A549 (cell line): ENCODE results near the gene DCBLD2. TPM values are rescaled to one million over a fixed set of nuclear protein-coding genes. Genes with fewer than 3 reads are reported as not detected.

Experiments used
- ATAC-seq, 2 experiments: fragments of 200-7000 bp in 1 of 2; fragments of >200 bp in 1 of 2; cut with Nextera tagmentation in 1 of 2; cut with Tn5 transposase in 1 of 2; 3 replicates each; pipeline versions ENCODE4 v1.8.0 to v1.9.1; 2018 to 2020; ENCODE audit warnings: mild to moderate bottlenecking in 1 of 2, moderate library complexity in 1 of 2
- CTCF ChIA-PET: fragments of 300-600 bp; sonication (Branson Sonifier 250); formaldehyde crosslinking; extraction: SDS; loops from one replicate; lab custom pipeline; 2021; ENCODE audit warnings: antibody characterized with exemption, inconsistent platforms; lab: Yijun Ruan, JAX
- POLR2A ChIA-PET: fragments of 350-600 bp; formaldehyde crosslinking; extraction: SDS; loops from one replicate; lab custom pipeline; 2021; ENCODE audit warnings: antibody characterized with exemption, inconsistent platforms; lab: Yijun Ruan, JAX
- DNase-seq, 2 experiments: peaks; one replicate each; pipeline versions ENCODE4 v3.0.0 to v3.0.0-alpha.2; 2011 to 2016; ENCODE audit warnings: low read depth in 1 of 2, low spot score in 1 of 2
- FAIRE-seq: peaks from 2 replicates; lab custom pipeline; 2011; peaks lifted over from hg19 to GRCh38; lab: Jason Lieb, UNC
- H3K27ac ChIP-seq, 2 experiments: fragments of >200 bp; sonication (Bioruptor Twin); formaldehyde crosslinking; 3 replicates each; pipeline ENCODE4 v1.5.1; 2016 to 2017
- H3K4me1 ChIP-seq: fragments of >200 bp; sonication (Bioruptor Twin); formaldehyde crosslinking; 3 replicates; pipeline ENCODE4 v1.6.1; 2016
- H3K4me2 ChIP-seq: fragments of >200 bp; sonication (Bioruptor Twin); formaldehyde crosslinking; 3 replicates; pipeline ENCODE4 v1.6.1; 2016
- H3K4me3 ChIP-seq: fragments of >200 bp; sonication (Bioruptor Twin); formaldehyde crosslinking; 3 replicates; pipeline ENCODE4 v1.5.1; 2016
- H3K9me3 ChIP-seq: fragments of >200 bp; sonication (Bioruptor Twin); formaldehyde crosslinking; 3 replicates; pipeline ENCODE4 v1.6.1; 2016
- BCL3 ChIP-seq: fragments of >200 bp; sonication (Bioruptor Twin); formaldehyde crosslinking; IDR thresholded peaks from 3 replicates; pipeline ENCODE4 v1.6.1; 2016
- BHLHE40 ChIP-seq: IDR thresholded peaks from 2 replicates; pipeline ENCODE4 v1.6.1; 2012; ENCODE audit warnings: low read depth, low read length, inconsistent platforms
- CEBPB ChIP-seq, 2 experiments: fragments of >200 bp in 1 of 2; sonication (Bioruptor Twin) in 1 of 2; formaldehyde crosslinking in 1 of 2; IDR thresholded peaks; 2 replicates each; pipeline ENCODE4 v1.6.1; 2012 to 2016
- EP300 ChIP-seq, 2 experiments: fragments of >200 bp; sonication (Bioruptor Twin); formaldehyde crosslinking; IDR thresholded peaks; 2 replicates in 1 of 2; 3 replicates in 1 of 2; pipeline ENCODE4 v1.6.1; 2016 to 2017
- FOSB ChIP-seq: fragments of 250-450 bp; sonication (Bioruptor Pico); IDR thresholded peaks from 2 replicates; pipeline ENCODE4 v1.5.0; 2020; ENCODE audit warnings: mild to moderate bottlenecking, moderate library complexity
- FOXS1 ChIP-seq: fragments of 250-450 bp; sonication (Bioruptor Pico); IDR thresholded peaks from 2 replicates; pipeline ENCODE4 v1.5.0; 2020; ENCODE audit warnings: mild to moderate bottlenecking, moderate library complexity
- GATA3 ChIP-seq: IDR thresholded peaks from 2 replicates; pipeline ENCODE4 v1.6.1; 2012; ENCODE audit warnings: borderline replicate concordance
- HEYL ChIP-seq: fragments of 250-450 bp; sonication (Bioruptor Pico); IDR thresholded peaks from 2 replicates; pipeline ENCODE4 v1.8.0; 2021; ENCODE audit warnings: mild to moderate bottlenecking, moderate library complexity
- HOXA7 ChIP-seq: fragments of 250-450 bp; sonication (Bioruptor Pico); IDR thresholded peaks from 2 replicates; pipeline ENCODE4 v1.5.0; 2020; ENCODE audit warnings: mild to moderate bottlenecking, moderate library complexity
- HOXB13 ChIP-seq: fragments of 250-450 bp; sonication (Bioruptor Pico); IDR thresholded peaks from 2 replicates; pipeline ENCODE4 v1.5.0; 2020; ENCODE audit warnings: low read depth, mild to moderate bottlenecking, moderate library complexity
- HOXB5 ChIP-seq: fragments of 250-450 bp; sonication (Bioruptor Pico); IDR thresholded peaks from 2 replicates; pipeline ENCODE4 v1.5.0; 2020; ENCODE audit warnings: mild to moderate bottlenecking, moderate library complexity
- JUN ChIP-seq, 2 experiments: fragments of >200 bp; sonication (Bioruptor Twin); formaldehyde crosslinking; IDR thresholded peaks; 2 replicates in 1 of 2; 3 replicates in 1 of 2; pipeline ENCODE4 v1.6.1; 2016 to 2017
- JUNB ChIP-seq: fragments of >200 bp; sonication (Bioruptor Twin); formaldehyde crosslinking; IDR thresholded peaks from 2 replicates; pipeline ENCODE4 v1.6.1; 2016
- KDM1A ChIP-seq: fragments of 200-600 bp; sonication (generic); IDR thresholded peaks from 2 replicates; pipeline ENCODE4 v1.6.1; 2016; ENCODE audit warnings: low read depth, mild to moderate bottlenecking
- KDM5A ChIP-seq: fragments of 200-600 bp; sonication (generic); IDR thresholded peaks from 2 replicates; pipeline ENCODE4 v1.6.1; 2016; ENCODE audit warnings: antibody characterized with exemption, mild to moderate bottlenecking
- MAFK ChIP-seq: fragments of 450-650 bp; IDR thresholded peaks from 2 replicates; pipeline ENCODE4 v1.6.1; 2014; ENCODE audit not compliant: partially characterized antibody
- MAX ChIP-seq: IDR thresholded peaks from 2 replicates; pipeline ENCODE4 v1.6.1; 2012
- MYC ChIP-seq: IDR thresholded peaks from 2 replicates; pipeline ENCODE4 v1.6.1; 2012; ENCODE audit warnings: mild to moderate bottlenecking, inconsistent platforms, low read length, improper control_type of control experiment, borderline replicate concordance
- NFE2L2 ChIP-seq: fragments of 150-350 bp; conservative IDR thresholded peaks from 2 replicates; pipeline ENCODE4 v1.6.1; 2014; ENCODE audit warnings: low read length
- NPAS2 ChIP-seq: fragments of 250-450 bp; sonication (Bioruptor Pico); IDR thresholded peaks from 2 replicates; pipeline ENCODE4 v1.8.0; 2022; ENCODE audit warnings: mild to moderate bottlenecking, moderate library complexity, borderline replicate concordance
- NR3C1 ChIP-seq: fragments of >200 bp; sonication (Bioruptor Twin); formaldehyde crosslinking; IDR thresholded peaks from 3 replicates; pipeline ENCODE4 v1.6.1; 2017
- PBX3 ChIP-seq: IDR thresholded peaks from 2 replicates; pipeline ENCODE4 v1.6.1; 2012
- POLR2AphosphoS2 ChIP-seq: conservative IDR thresholded peaks from 2 replicates; pipeline ENCODE4 v1.6.1; 2012; ENCODE audit warnings: low read length, improper control_type of control experiment, inconsistent platforms
- RNF2 ChIP-seq: fragments of 200-600 bp; sonication (generic); IDR thresholded peaks from 2 replicates; pipeline ENCODE4 v1.6.1; 2016; ENCODE audit warnings: low read depth, mild to moderate bottlenecking, antibody characterized with exemption, moderate library complexity, borderline replicate concordance
- SREBF2 ChIP-seq: fragments of 450-650 bp; IDR thresholded peaks from 2 replicates; pipeline ENCODE4 v1.6.1; 2014; ENCODE audit warnings: mild to moderate bottlenecking, moderate library complexity
- ZC3H11A ChIP-seq: fragments of 450-650 bp; IDR thresholded peaks from 2 replicates; pipeline ENCODE4 v1.6.1; 2014; ENCODE audit warnings: antibody characterized with exemption, mild to moderate bottlenecking
- ZSCAN20 ChIP-seq: fragments of 250-450 bp; sonication (Bioruptor Pico); IDR thresholded peaks from 2 replicates; pipeline ENCODE4 v1.8.0; 2022; ENCODE audit warnings: mild to moderate bottlenecking, moderate library complexity
- WGBS: methylation state at CpG from one replicate; pipeline ENCODE4 v1.1.6; 2017; ENCODE audit errors: missing lambda C conversion rate; 5-methylcytosine and 5-hydroxymethylcytosine counted together
- polyA plus RNA-seq, 4 experiments: library from polyadenylated mRNA; depleted of rRNA in 3 of 4; stranded (reverse); fragments of >200 nt; fragmentation: RNase III in 1 of 4; extraction: RNeasy Plus Mini Kit Qiagen cat#74134 plus additional on column Dnase treatment in 1 of 4; gene quantifications; 2 replicates in 3 of 4; 3 replicates in 1 of 4; pipeline ENCODE4 v1.2.3, GENCODE V29; 2011 to 2017

DCBLD2 gene
- polyA plus RNA-seq, 2 of the 4 experiments (the other 2 are of a cell fraction) = 266 to 623 TPM

GRCh38 chr3:98796334-98796733, 105.2 kb downstream of the DCBLD2 start:
- no peak for ATAC-seq
- WGBS = 75% methylated on average over 5 of the region's 5 CpGs
- CTCF ChIA-PET = no interaction called here
- TF ChIP-seq POLR2AphosphoS2 (no peak), HEYL (CRISPR knock-in tag) (no peak), JUN (IDR thresholded peaks at IDR 0.05) (no peak), GATA3 (no peak), FOSB (CRISPR knock-in tag) (no peak), KDM1A (no peak), ZC3H11A (no peak), JUNB (no peak), MYC (no peak), MAX (no peak)
- TF ChIP-seq, all 56 proteins: peak for 0
- 0 out of 3 replicates have a peak, but pooled peaks cover 5% of the 10 kb centered on the region for H3K4me1 ChIP-seq
- H3K27ac ChIP-seq = no peak overlapping the region
- FAIRE-seq (no peak), DNase-seq (no peak)
- no peak overlapping the region for H3K4me2 ChIP-seq
- POLR2A ChIA-PET = no interaction called here
- H3K9me3 ChIP-seq = no peaks in the 10 kb centered on the region
- no peak overlapping the region for H3K4me3 ChIP-seq

- no peaks in the 10 kb centered on the region for H3K9me3 ChIP-seq
- FAIRE-seq (no peak), ATAC-seq (no peak), DNase-seq (no peak)
- H3K27ac ChIP-seq = no peak overlapping the region
- POLR2A ChIA-PET = no interaction called here
- TF ChIP-seq HOXA7 (CRISPR knock-in tag) = no peak
- TF ChIP-seq BHLHE40 = no peak
- TF ChIP-seq FOXS1 (CRISPR knock-in tag) = no peak
- no peak for TF ChIP-seq EP300 (IDR thresholded peaks at IDR 0.05)
- no peak for TF ChIP-seq HOXB13 (CRISPR knock-in tag)
- no peak for TF ChIP-seq NR3C1
- TF ChIP-seq NPAS2 = no peak
- TF ChIP-seq HEYL (CRISPR knock-in tag) = no peak
- TF ChIP-seq SREBF2 = no peak
- TF ChIP-seq ZSCAN20 (CRISPR knock-in tag) = no peak
- no peak overlapping the region for H3K4me2 ChIP-seq
- H3K4me3 ChIP-seq = no peak overlapping the region
- WGBS = 66% methylated on average over 3 of the region's 3 CpGs
- H3K4me1 ChIP-seq = 0 out of 3 replicates have a peak, but pooled peaks cover 5% of the 10 kb centered on the region
- CTCF ChIA-PET = interaction anchor here (0.6 to 2.3 kb wide), 6 partner anchors 8 to 200 kb away, joined by 3 to 11 read pairs (median 4); no protein-coding TSS in a partner anchor
Observed at GRCh38 chr3:98793971-98794370, 107.5 kb downstream of the DCBLD2 start.

- 49% methylated on average over 7 of the region's 7 CpGs for WGBS
- ChIA-PET POLR2A (no interaction called here), CTCF (interaction anchor here (0.6 to 1.4 kb wide), 5 partner anchors 22 to 216 kb away, joined by 3 to 4 read pairs (median 3); no protein-coding TSS in a partner anchor)
- peak; percentile 23 for FAIRE-seq
- no peak overlapping the region for H3K4me2 ChIP-seq
- peak; percentile 12 to 23; a peak in 3 of 6 replicates for ATAC-seq
- peaks cover 5% of the 10 kb centered on the region; the same call in 1 of the 3 replicates for H3K4me1 ChIP-seq
- no peak for DNase-seq
- no peak overlapping the region for H3K4me3 ChIP-seq
- TF ChIP-seq KDM5A = no peak
- no peak for TF ChIP-seq EP300 (IDR thresholded peaks at IDR 0.05)
- TF ChIP-seq BCL3 = 0 out of 3 replicates have a peak, but pooled peaks have one; percentile 13
- no peak for TF ChIP-seq CEBPB (IDR thresholded peaks at IDR 0.05)
- no peak for TF ChIP-seq HOXB5
- TF ChIP-seq PBX3 = no peak
- peak; percentile 37 for TF ChIP-seq MAFK
- TF ChIP-seq NFE2L2 = no peak
- TF ChIP-seq RNF2 = no peak
- 0 out of 5 replicates have a peak, but pooled peaks of 1 of the 2 experiments have one; percentile 13 for TF ChIP-seq JUN (IDR thresholded peaks at IDR 0.05)
- no peak for TF ChIP-seq MYC
- no peaks in the 10 kb centered on the region for H3K9me3 ChIP-seq
- H3K27ac ChIP-seq = no peak overlapping the region
Observed at GRCh38 chr3:98791341-98792325, 109.9 kb downstream of the DCBLD2 start.
